Endothelial cell of umbilical vein (primary cell): ENCODE results near the gene PCTP. TPM values are rescaled to one million over a fixed set of nuclear protein-coding genes. Genes with fewer than 3 reads are reported as not detected.

Experiments
- BruUV-seq: library from RNA; stranded (reverse); fragments of 400-500 nt; replicated peaks from 2 replicates; lab custom pipeline; 2021; lab: Mats Ljungman, UMichigan
- CTCF ChIA-PET: fragments of 300-600, 350-600 bp; sonication (Branson Sonifier 250); formaldehyde crosslinking; loops from one replicate; lab custom pipeline; 2021; ENCODE audit warnings: antibody characterized with exemption, inconsistent platforms; lab: Charles Lee
- POLR2A ChIA-PET: fragments of 300-600, 350-600 bp; sonication (Branson Sonifier 250); formaldehyde crosslinking; loops from one replicate; lab custom pipeline; 2021; ENCODE audit warnings: antibody characterized with exemption, inconsistent platforms; lab: Charles Lee
- DNase-seq: peaks from one replicate; pipeline ENCODE4 v3.0.0-alpha.2; 2011; ENCODE audit warnings: low read depth, low spot score
- FAIRE-seq: peaks from 2 replicates; lab custom pipeline; 2011; peaks lifted over from hg19 to GRCh38; lab: Jason Lieb, UNC
- H2AFZ ChIP-seq: 2 replicates; pipeline ENCODE4 v1.6.0; 2012; ENCODE audit warnings: low read depth, low read length, control low read depth, inconsistent platforms
- H3K27ac ChIP-seq: 2 replicates; pipeline ENCODE4 v1.5.1; 2011; ENCODE audit warnings: low read depth, mild to moderate bottlenecking, control low read depth, low read length, moderate library complexity; ENCODE audit not compliant: insufficient read depth
- H3K27me3 ChIP-seq, 2 experiments: 2 replicates each; pipeline versions ENCODE4 v1.6.0 to v1.6.1; 2011; ENCODE audit warnings: low read length in 2 of 2, mixed read lengths in 1 of 2; ENCODE audit not compliant: control insufficient read depth in 2 of 2, insufficient read depth in 2 of 2
- H3K36me3 ChIP-seq, 2 experiments: 2 replicates in 1 of 2; 3 replicates in 1 of 2; pipeline ENCODE4 v1.5.1; 2011; ENCODE audit warnings: low read length in 2 of 2, mild to moderate bottlenecking in 1 of 2, moderate library complexity in 1 of 2; ENCODE audit not compliant: control insufficient read depth in 2 of 2, insufficient read depth in 2 of 2; ENCODE audit errors: extremely low read depth in 1 of 2
- H3K4me1 ChIP-seq: 3 replicates; pipeline ENCODE4 v1.5.1; 2011; ENCODE audit warnings: mild to moderate bottlenecking, low read length; ENCODE audit not compliant: control insufficient read depth, insufficient read depth; ENCODE audit errors: extremely low read depth
- H3K4me2 ChIP-seq: 2 replicates; pipeline ENCODE4 v1.6.1; 2011; ENCODE audit warnings: low read length, control low read depth, mixed read lengths; ENCODE audit not compliant: insufficient read depth
- H3K4me3 ChIP-seq, 3 experiments: fragments of 200-600 bp in 1 of 3; sonication (generic), shearing (Covaris generic) in 1 of 3; replicated peaks in 1 of 3; 2 replicates each; pipeline ENCODE4 v1.5.1; 2011 to 2016; ENCODE audit warnings: control low read depth in 3 of 3, low read length in 3 of 3, mild to moderate bottlenecking in 2 of 3, inconsistent platforms in 1 of 3, low read depth in 1 of 3, moderate library complexity in 1 of 3; ENCODE audit not compliant: insufficient read depth in 1 of 3
- H3K79me2 ChIP-seq: 2 replicates; pipeline ENCODE4 v1.6.0; 2012; ENCODE audit warnings: low read length, inconsistent platforms; ENCODE audit not compliant: control insufficient read depth, insufficient read depth
- H3K9ac ChIP-seq: replicated peaks from 2 replicates; pipeline ENCODE3; 2011; ENCODE audit warnings: low read length, control low read depth; ENCODE audit not compliant: insufficient read depth; ENCODE audit errors: extremely low read depth
- H3K9me1 ChIP-seq: replicated peaks from 3 replicates; pipeline ENCODE4 v1.6.0; 2011; ENCODE audit warnings: mild to moderate bottlenecking, low read length; ENCODE audit not compliant: control insufficient read depth, insufficient read depth; ENCODE audit errors: extremely low read depth
- H3K9me3 ChIP-seq: replicated peaks from 2 replicates; pipeline ENCODE4 v1.5.1; 2012; ENCODE audit warnings: low read length, inconsistent platforms; ENCODE audit not compliant: control insufficient read depth, insufficient read depth
- H4K20me1 ChIP-seq: replicated peaks from 2 replicates; pipeline ENCODE3; 2011; ENCODE audit warnings: mild to moderate bottlenecking, low read length; ENCODE audit not compliant: control insufficient read depth, insufficient read depth; ENCODE audit errors: extremely low read depth
- CTCF ChIP-seq, 2 donors: IDR thresholded peaks; 1 replicate in 1 of 2; 2 replicates in 1 of 2; pipeline ENCODE4 v1.5.1; 2011; ENCODE audit warnings: low read length in 2 of 2, mild to moderate bottlenecking in 2 of 2, moderate library complexity in 2 of 2, control low read depth in 1 of 2, inconsistent platforms in 1 of 2, low read depth in 1 of 2; ENCODE audit not compliant: insufficient read depth in 1 of 2; ENCODE audit errors: extremely low read depth in 1 of 2
- EZH2 ChIP-seq: IDR thresholded peaks from 2 replicates; pipeline ENCODE4 v1.6.1; 2012; ENCODE audit warnings: borderline replicate concordance, low read depth, mild to moderate bottlenecking, moderate library complexity, low read length, inconsistent platforms; ENCODE audit not compliant: severe bottlenecking
- FOS ChIP-seq: IDR thresholded peaks from 2 replicates; pipeline ENCODE4 v1.6.1; 2011; ENCODE audit warnings: mild to moderate bottlenecking, low read length, moderate library complexity, borderline replicate concordance; ENCODE audit not compliant: insufficient read depth
- GATA2 ChIP-seq: IDR thresholded peaks from 2 replicates; pipeline ENCODE4 v1.7.0; 2011; ENCODE audit warnings: low read depth, mild to moderate bottlenecking, moderate library complexity, mixed read lengths, low read length; ENCODE audit not compliant: insufficient read length, insufficient read depth
- JUN ChIP-seq: IDR thresholded peaks from 2 replicates; pipeline ENCODE4 v1.6.1; 2011; ENCODE audit warnings: borderline replicate concordance, low read depth; ENCODE audit not compliant: insufficient read length, insufficient read depth
- MYC ChIP-seq: IDR thresholded peaks from one replicate; pipeline ENCODE4 v1.6.1; 2011; ENCODE audit warnings: mild to moderate bottlenecking, low read depth, low read length
- POLR2A ChIP-seq: IDR thresholded peaks from 2 replicates; pipeline ENCODE4 v1.6.1; 2012; ENCODE audit warnings: low read depth, mild to moderate bottlenecking, control low read depth, low read length
- POLR2AphosphoS5 ChIP-seq: IDR thresholded peaks from 2 replicates; pipeline ENCODE4 v1.6.1; 2012; ENCODE audit warnings: low read depth, mild to moderate bottlenecking, control low read depth, low read length, moderate library complexity; ENCODE audit not compliant: insufficient read depth
- dilution Hi-C: fragments of 300-500 bp; cut with MboI; formaldehyde crosslinking; loops from one replicate; pipeline ENCODE4 v1.15.0; 2019; ENCODE audit warnings: low sequenced_read_pairs; ENCODE audit not compliant: extremely low pct_ligation_motif_present
- intact Hi-C: fragments of 100-400 bp; cut with micrococcal nuclease; formaldehyde crosslinking; loops from one replicate; pipeline ENCODE4 v1.10.0; 2022
- polyA plus RNA-seq, 4 experiments: library from polyadenylated mRNA; depleted of rRNA in 3 of 4; stranded (reverse) in 3 of 4; unstranded in 1 of 4; fragments of >200 nt; gene quantifications; 2 replicates each; pipeline versions ENCODE4 v1.2.1 to v1.2.3, GENCODE V29; 2011 to 2012; ENCODE audit warnings: missing spikeins in 1 of 4
- total RNA-seq: library from RNA; stranded (reverse); gene quantifications from 2 replicates; pipeline ENCODE4 v1.2.3, GENCODE V29; 2021
- TF ChIP-seq, protein P1 (sequence below): IDR thresholded peaks from 2 replicates; pipeline ENCODE4 v1.6.1; 2011; ENCODE audit not compliant: insufficient read depth, insufficient read length

Gene PCTP
- total and polyA plus RNA-seq, 2 donors (not counting 3 experiments of a cell fraction or from before 2014, with no cell fraction given) = 13.5 to 18.3 TPM

DNA sequence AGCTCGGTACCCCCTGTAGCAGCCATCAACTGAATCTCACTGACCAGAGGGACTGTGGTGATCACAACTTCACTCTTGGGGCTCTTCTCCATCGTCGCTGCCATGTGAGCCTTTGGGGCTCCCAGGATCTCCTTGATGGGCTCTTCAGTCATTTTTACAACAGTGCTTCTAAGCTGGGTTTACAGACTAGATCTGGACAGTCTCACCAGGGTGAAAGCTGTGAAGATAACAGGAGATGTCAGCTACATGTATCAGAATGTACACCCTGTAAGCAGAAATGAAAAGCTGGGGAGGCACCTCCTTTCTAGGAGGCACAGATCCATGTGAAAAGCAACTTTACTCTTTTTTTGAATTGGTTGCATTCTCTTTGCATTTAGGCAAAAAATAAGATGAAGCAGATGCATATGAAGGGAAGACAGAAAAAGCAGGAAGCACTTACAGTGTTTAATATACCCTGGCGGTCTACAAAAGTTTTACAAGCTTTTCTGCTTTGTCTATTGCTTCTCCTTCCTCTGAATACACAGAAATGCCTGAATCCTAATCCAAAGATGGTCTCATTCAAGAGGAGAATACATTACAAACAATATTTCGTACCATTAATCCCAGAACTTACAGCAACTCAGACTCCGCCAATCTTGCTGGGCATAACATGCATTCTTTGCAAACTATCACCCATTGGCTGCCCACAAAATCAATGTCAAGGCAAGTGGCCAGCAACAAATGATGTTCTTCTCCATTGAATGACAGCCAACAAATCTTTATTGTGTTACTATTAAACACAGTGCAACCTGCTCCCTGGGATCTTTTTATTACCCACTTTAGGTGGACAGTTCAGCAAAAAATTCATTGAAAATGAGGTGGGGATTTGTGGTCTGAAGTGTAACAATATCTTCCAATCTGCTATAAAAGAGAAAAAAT lies 29.7 kb upstream of the PCTP start:
- Histone ChIP-seq H3K4me1 (peaks cover 3% of the 10 kb centered on the region), H3K9ac (no peak overlapping the region), H3K9me3 (no peaks in the 10 kb centered on the region), H3K4me2 (no peak overlapping the region), H4K20me1 (no peaks in the 10 kb centered on the region), H3K9me1 (no peaks in the 10 kb centered on the region), H3K79me2 (no peaks in the 10 kb centered on the region), H3K27me3 (peaks cover 0 to 4% of the 10 kb centered on the region in 2 experiments), H3K27ac (no peak overlapping the region), H2AFZ (no peak overlapping the region), H3K36me3 (no peaks in the 10 kb centered on the region), H3K4me3 (no peak overlapping the region)
- intact Hi-C loops = no loop called here
- dilution Hi-C loops = no loop called here
- DNase-seq (no peak), FAIRE-seq (no peak)
- no TSS peak for BruUV-seq
- CTCF ChIA-PET = interaction anchor here (1.3 to 6.3 kb wide), 10 partner anchors 10 to 599 kb away, joined by 3 to 45 read pairs (median 6); partner anchors contain the start of gene PCTP
- TF ChIP-seq POLR2AphosphoS5 (no peak), JUN (no peak), FOS (no peak), EZH2 (no peak), CTCF (IDR thresholded peaks at IDR 0.05; ENCODE audit: extremely low read depth in 1 of 2, insufficient read depth in 1 of 2, low read depth in 1 of 2, low read length in 2 of 2) (no peak), MYC (no peak), POLR2A (no peak), GATA2 (no peak)
- TF ChIP-seq, protein P1, sequence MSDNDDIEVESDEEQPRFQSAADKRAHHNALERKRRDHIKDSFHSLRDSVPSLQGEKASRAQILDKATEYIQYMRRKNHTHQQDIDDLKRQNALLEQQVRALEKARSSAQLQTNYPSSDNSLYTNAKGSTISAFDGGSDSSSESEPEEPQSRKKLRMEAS = no peak
- POLR2A ChIA-PET = no interaction called here
